Tibial nerve (tissue), 4 donors: Measurements from ENCODE around the gene KCNMA1.

Source experiments
- CTCF ChIP-seq, 5 experiments: fragments of 200-600 bp in 3 of 5; fragments of 450-650 bp in 2 of 5; sonication (generic) in 3 of 5; IDR thresholded peaks; one replicate each; pipeline ENCODE4 v1.5.1; 2016 to 2019; ENCODE audit warnings: antibody characterized with exemption in 5 of 5, mild to moderate bottlenecking in 3 of 5, moderate library complexity in 2 of 5
- EP300 ChIP-seq, 2 donors: sonication (generic); formaldehyde crosslinking; IDR thresholded peaks; one replicate each; pipeline ENCODE4 v1.6.1; 2017; ENCODE audit warnings: antibody characterized with exemption in 2 of 2, mild to moderate bottlenecking in 1 of 2
- POLR2A ChIP-seq, 2 donors: fragments of 450-650 bp; IDR thresholded peaks; one replicate each; pipeline ENCODE4 v1.6.1; 2017; ENCODE audit warnings: antibody characterized with exemption in 2 of 2, mild to moderate bottlenecking in 2 of 2, moderate library complexity in 2 of 2

DNA sequence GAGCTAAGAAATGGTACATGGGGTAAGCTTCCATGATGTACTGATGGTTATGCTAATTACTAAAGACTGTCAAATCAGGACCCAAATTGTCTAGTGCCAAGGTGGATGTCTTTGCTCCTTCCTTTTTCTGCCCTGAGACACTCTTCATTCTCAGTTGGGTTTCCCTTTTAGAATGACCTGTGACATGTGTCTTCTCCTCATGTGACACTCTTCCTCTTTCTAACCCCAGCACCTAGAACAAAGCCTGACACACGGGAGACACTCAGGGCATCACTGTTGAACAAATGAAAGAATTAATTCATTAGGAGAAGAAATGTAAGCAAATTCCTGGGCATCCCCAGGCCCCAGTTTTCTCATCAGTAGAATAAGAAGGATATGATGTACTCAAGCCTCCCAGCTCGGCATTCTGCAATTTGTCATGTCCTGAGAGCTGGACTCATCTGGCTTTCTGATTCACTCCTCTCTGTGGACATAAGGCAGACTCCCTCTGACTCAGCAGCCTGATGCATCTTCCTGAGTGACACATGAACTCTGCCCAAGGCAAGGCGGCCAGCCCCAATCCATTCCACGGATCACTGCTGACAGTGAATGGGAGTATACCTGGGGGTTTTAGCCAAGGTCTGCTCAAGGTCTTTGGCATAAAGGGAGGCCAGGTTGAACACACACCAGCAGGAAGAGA is 473.8 kb downstream of the KCNMA1 start:
- TF ChIP-seq POLR2A (IDR thresholded peaks at IDR 0.05) (no peak), CTCF (IDR thresholded peaks at IDR 0.05) (no peak), EP300 (IDR thresholded peaks at IDR 0.05) (no peak)
